ENCODE results near the gene ZMAT5. TPM values are rescaled to one million over a fixed set of nuclear protein-coding genes. Genes with fewer than 3 reads are reported as not detected.

ZMAT5 gene
- total and polyA plus RNA-seq, 2 of the 13 experiments (the other 11 are each of a cell fraction or from before 2014, with no cell fraction given), result 20.7 to 27.8 TPM

DNA sequence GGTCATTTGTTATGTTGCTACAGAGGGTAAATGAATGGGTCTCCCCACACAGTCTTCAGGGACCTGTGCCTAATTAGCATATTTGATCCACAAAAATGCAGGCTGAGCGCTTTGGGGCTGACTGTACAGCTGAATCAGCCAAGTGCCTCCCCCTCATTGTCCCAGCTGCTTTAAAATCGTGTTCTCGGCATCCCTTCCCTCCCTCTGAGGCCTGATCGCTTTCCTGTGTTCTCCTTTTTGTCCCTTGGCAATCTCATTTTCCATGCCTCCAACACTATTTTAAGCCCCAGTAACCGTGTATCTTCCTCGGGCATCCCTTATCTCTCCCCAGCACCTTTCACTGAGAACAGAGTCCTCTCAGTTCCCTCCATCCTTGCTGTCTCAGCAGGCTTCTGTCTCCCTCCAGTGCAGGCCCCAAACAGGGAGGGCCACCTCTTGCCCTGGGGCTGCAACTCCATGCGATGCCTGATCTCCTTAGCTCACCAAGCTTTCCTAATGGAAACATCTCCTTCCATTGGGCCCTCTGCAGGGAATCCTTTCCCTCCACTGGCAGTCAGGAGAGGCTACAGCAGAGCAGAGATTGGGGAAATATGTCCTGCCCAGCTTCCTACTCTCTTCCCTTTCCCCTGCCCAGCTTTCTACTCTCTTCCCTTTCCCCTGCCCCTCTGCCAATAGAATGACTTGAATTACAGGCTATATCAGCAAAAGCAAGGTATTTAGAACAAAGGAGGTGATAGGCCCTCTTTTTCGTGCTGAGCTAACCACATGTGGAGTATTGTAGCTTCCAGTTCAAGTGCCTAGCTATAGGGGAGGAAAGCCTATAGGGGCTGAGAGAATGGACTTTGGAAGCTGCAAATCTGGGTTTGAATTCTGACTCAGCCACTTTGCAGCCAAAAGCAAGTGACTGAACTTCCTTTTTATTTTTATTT is 14.2 kb upstream of the ZMAT5 start:
- peak overlapping the region; percentile 70 for H3K4me2 ChIP-seq (ENCODE audit: low read depth, low read length)
- H3K27me3 ChIP-seq (ENCODE audit: control insufficient read depth in 1 of 2, insufficient read depth in 2 of 2, low read length in 2 of 2), result no peaks in the 10 kb centered on the region
- POLR2A ChIA-PET, result interaction anchor here (1.2 to 2.6 kb wide), 4 partner anchors 11 to 102 kb away, joined by 5 to 31 read pairs (median 17); partner anchors contain the start of genes MTMR3, UQCR10 and ZMAT5
- ATAC-seq, result peak; percentile 48
- intact Hi-C loops (cut with micrococcal nuclease; ENCODE audit: unreplicated experiment), result no loop called here
- in situ Hi-C loops (cut with HindIII; ENCODE audit: extremely low pct_ligation_motif_present, low pct_unique_long_range_greater_than_20kb), result no loop called here
- no peak overlapping the region for H3K27ac ChIP-seq (ENCODE audit: extremely low read length, insufficient read depth, low read length)
- BruUV-seq (replicated peaks), result no TSS peak
- no peaks in the 10 kb centered on the region for H4K20me1 ChIP-seq (ENCODE audit: insufficient read depth, low read length)
- peak overlapping the region; percentile 29; the same call in 1 of the 2 replicates for H3K9ac ChIP-seq (ENCODE audit: insufficient read depth, low read depth, low read length)
- FAIRE-seq, result no peak
- no peaks in the 10 kb centered on the region for H3K36me3 ChIP-seq (replicated peaks in 1 of 2; ENCODE audit: control insufficient read depth in 1 of 2, insufficient read depth in 2 of 2, low read length in 2 of 2)
- peaks cover 83% of the 10 kb centered on the region for H3K4me1 ChIP-seq (ENCODE audit: insufficient read depth, low read length)
- CTCF ChIA-PET (ENCODE audit: low intra/inter-chr PET ratio, low total read pairs), result no interaction called here
- DNase-seq (ENCODE audit: low spot score), result peak; percentile 56
- 17% methylated on average over 7 of the region's 8 CpGs for WGBS (ENCODE audit: low lambda C conversion rate)
- H2AFZ ChIP-seq (ENCODE audit: low read length), result peak overlapping the region; percentile 61
- peak overlapping the region in 2 of 3 experiments; percentile 27 to 48; a peak in 3 of 6 replicates for H3K4me3 ChIP-seq (replicated peaks in 1 of 3; ENCODE audit: insufficient read depth in 1 of 3, low read depth in 2 of 3, low read length in 3 of 3)
- H3K79me2 ChIP-seq (ENCODE audit: insufficient read depth, low read length), result no peaks in the 10 kb centered on the region
- no peaks in the 10 kb centered on the region for H3K9me3 ChIP-seq (ENCODE audit: low read length)
- TF ChIP-seq FOXK1 (CRISPR knock-in tag; IDR thresholded peaks at IDR 0.05; ENCODE audit: borderline replicate concordance, low read depth), result 0 out of 2 replicates have a peak, but pooled peaks have one; percentile 12
- no peak for TF ChIP-seq NR1H2 (CRISPR knock-in tag; IDR thresholded peaks at IDR 0.05; ENCODE audit: borderline replicate concordance, low read depth)
- no peak for TF ChIP-seq LCORL (IDR thresholded peaks at IDR 0.05)
- TF ChIP-seq LCORL (CRISPR knock-in tag; IDR thresholded peaks at IDR 0.05), result peak; percentile 15; the same call in 1 of the 2 replicates
- 0 out of 2 replicates have a peak, but pooled peaks have one; percentile 15 for TF ChIP-seq PHF21A (CRISPR knock-in tag; IDR thresholded peaks at IDR 0.05)
- TF ChIP-seq ZFX (CRISPR knock-in tag; IDR thresholded peaks at IDR 0.05; ENCODE audit: low read depth), result peak; percentile 33; the same call in 1 of the 2 replicates
- peak; percentile 92; the same call in 1 of the 2 replicates for TF ChIP-seq ZBTB20 (CRISPR knock-in tag; IDR thresholded peaks at IDR 0.05; ENCODE audit: borderline replicate concordance, low read depth)
- peak; percentile 38; the same call in 1 of the 2 replicates for TF ChIP-seq MEF2D (CRISPR knock-in tag; IDR thresholded peaks at IDR 0.05)
- peak; percentile 9; the same call in 1 of the 2 replicates for TF ChIP-seq HNF4A (CRISPR knock-in tag; IDR thresholded peaks at IDR 0.05)
- TF ChIP-seq, protein P1, sequence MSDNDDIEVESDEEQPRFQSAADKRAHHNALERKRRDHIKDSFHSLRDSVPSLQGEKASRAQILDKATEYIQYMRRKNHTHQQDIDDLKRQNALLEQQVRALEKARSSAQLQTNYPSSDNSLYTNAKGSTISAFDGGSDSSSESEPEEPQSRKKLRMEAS (IDR thresholded peaks at IDR 0.05), result 0 out of 2 replicates have a peak, but pooled peaks have one; percentile 26
- TF ChIP-seq, protein P2, sequence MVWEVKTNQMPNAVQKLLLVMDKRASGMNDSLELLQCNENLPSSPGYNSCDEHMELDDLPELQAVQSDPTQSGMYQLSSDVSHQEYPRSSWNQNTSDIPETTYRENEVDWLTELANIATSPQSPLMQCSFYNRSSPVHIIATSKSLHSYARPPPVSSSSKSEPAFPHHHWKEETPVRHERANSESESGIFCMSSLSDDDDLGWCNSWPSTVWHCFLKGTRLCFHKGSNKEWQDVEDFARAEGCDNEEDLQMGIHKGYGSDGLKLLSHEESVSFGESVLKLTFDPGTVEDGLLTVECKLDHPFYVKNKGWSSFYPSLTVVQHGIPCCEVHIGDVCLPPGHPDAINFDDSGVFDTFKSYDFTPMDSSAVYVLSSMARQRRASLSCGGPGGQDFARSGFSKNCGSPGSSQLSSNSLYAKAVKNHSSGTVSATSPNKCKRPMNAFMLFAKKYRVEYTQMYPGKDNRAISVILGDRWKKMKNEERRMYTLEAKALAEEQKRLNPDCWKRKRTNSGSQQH (CRISPR knock-in tag; IDR thresholded peaks at IDR 0.05; ENCODE audit: low read depth), result no peak
- TF ChIP-seq, protein P3, sequence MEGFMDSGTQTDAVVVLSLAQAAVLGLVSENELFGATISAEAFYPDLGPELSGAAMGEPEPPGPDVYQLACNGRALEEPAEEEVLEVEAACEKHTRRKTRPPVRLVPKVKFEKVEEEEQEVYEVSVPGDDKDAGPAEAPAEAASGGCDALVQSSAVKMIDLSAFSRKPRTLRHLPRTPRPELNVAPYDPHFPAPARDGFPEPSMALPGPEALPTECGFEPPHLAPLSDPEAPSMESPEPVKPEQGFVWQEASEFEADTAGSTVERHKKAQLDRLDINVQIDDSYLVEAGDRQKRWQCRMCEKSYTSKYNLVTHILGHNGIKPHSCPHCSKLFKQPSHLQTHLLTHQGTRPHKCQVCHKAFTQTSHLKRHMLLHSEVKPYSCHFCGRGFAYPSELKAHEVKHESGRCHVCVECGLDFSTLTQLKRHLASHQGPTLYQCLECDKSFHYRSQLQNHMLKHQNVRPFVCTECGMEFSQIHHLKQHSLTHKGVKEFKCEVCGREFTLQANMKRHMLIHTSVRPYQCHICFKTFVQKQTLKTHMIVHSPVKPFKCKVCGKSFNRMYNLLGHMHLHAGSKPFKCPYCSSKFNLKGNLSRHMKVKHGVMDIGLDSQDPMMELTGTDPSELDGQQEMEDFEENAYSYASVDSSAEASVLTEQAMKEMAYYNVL (CRISPR knock-in tag; IDR thresholded peaks at IDR 0.05; ENCODE audit: borderline replicate concordance), result no peak
- TF ChIP-seq, protein P4, sequence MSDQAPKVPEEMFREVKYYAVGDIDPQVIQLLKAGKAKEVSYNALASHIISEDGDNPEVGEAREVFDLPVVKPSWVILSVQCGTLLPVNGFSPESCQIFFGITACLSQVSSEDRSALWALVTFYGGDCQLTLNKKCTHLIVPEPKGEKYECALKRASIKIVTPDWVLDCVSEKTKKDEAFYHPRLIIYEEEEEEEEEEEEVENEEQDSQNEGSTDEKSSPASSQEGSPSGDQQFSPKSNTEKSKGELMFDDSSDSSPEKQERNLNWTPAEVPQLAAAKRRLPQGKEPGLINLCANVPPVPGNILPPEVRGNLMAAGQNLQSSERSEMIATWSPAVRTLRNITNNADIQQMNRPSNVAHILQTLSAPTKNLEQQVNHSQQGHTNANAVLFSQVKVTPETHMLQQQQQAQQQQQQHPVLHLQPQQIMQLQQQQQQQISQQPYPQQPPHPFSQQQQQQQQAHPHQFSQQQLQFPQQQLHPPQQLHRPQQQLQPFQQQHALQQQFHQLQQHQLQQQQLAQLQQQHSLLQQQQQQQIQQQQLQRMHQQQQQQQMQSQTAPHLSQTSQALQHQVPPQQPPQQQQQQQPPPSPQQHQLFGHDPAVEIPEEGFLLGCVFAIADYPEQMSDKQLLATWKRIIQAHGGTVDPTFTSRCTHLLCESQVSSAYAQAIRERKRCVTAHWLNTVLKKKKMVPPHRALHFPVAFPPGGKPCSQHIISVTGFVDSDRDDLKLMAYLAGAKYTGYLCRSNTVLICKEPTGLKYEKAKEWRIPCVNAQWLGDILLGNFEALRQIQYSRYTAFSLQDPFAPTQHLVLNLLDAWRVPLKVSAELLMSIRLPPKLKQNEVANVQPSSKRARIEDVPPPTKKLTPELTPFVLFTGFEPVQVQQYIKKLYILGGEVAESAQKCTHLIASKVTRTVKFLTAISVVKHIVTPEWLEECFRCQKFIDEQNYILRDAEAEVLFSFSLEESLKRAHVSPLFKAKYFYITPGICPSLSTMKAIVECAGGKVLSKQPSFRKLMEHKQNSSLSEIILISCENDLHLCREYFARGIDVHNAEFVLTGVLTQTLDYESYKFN (CRISPR knock-in tag; conservative IDR thresholded peaks at IDR 0.05), result peak; percentile 15; the same call in 1 of the 2 replicates
